Omental fat pad (tissue), 4 donors: Measurements from ENCODE around the gene FUZ. TPM values are rescaled to one million over a fixed set of nuclear protein-coding genes. Genes with fewer than 3 reads are reported as not detected.

Experiments
- ATAC-seq: fragments of 150-250 bp; one replicate; pipeline ENCODE4 v1.9.1; 2016; ENCODE audit warnings: mild to moderate bottlenecking, moderate library complexity; ENCODE audit not compliant: low FRiP score
- DNase-seq: peaks from one replicate; pipeline ENCODE4 v3.0.0-alpha.2; 2019; ENCODE audit warnings: low spot score
- total RNA-seq, 4 donors: library from RNA; depleted of rRNA; stranded (reverse); fragments of >200 nt; gene quantifications; one replicate each; pipeline ENCODE4 v1.1.0, GENCODE V29; 2016
- TF ChIP-seq, protein P1 (sequence below), 3 donors: fragments of 450-650 bp; IDR thresholded peaks; one replicate each; pipeline ENCODE4 v1.5.1; 2016 to 2017; ENCODE audit warnings: antibody characterized with exemption in 3 of 3, mild to moderate bottlenecking in 3 of 3, moderate library complexity in 2 of 3

The FUZ gene
- total RNA-seq, 4 donors from 2014 or later, result 10.2 to 20.3 (median 17.0) TPM

DNA sequence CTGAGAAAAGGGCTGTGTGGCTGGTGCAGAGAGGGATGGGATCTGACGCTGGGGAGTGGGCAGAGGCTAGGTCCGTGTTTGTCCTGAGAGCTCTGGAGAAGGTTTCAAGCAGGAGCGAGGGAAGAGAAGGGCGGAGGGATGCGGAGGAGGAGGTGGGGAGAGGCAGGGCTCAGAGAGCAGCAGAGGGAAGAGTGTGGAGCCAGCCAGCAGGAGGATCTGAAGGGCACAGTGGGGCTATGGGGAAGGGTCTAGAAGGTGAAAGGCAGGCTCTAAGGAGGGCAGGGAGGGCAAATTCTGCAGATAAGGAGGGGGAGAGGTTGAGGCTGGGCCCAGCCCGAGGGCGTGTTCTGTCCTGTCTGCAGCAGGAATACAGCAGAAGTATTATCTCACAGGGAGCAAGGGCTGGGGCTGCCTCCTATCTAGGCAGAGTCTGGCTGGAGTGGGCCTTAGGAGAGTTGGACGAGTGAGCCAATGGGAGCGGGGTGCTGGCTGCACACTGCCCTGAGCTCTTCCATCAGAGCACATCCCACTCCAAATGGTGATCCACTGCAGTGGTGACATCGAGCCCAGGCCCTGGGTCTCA lies 40.2 kb downstream of the FUZ start:
- ATAC-seq, result no peak
- no peak for DNase-seq
- TF ChIP-seq, protein P1, sequence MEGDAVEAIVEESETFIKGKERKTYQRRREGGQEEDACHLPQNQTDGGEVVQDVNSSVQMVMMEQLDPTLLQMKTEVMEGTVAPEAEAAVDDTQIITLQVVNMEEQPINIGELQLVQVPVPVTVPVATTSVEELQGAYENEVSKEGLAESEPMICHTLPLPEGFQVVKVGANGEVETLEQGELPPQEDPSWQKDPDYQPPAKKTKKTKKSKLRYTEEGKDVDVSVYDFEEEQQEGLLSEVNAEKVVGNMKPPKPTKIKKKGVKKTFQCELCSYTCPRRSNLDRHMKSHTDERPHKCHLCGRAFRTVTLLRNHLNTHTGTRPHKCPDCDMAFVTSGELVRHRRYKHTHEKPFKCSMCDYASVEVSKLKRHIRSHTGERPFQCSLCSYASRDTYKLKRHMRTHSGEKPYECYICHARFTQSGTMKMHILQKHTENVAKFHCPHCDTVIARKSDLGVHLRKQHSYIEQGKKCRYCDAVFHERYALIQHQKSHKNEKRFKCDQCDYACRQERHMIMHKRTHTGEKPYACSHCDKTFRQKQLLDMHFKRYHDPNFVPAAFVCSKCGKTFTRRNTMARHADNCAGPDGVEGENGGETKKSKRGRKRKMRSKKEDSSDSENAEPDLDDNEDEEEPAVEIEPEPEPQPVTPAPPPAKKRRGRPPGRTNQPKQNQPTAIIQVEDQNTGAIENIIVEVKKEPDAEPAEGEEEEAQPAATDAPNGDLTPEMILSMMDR (IDR thresholded peaks at IDR 0.05), result no peak

DNA sequence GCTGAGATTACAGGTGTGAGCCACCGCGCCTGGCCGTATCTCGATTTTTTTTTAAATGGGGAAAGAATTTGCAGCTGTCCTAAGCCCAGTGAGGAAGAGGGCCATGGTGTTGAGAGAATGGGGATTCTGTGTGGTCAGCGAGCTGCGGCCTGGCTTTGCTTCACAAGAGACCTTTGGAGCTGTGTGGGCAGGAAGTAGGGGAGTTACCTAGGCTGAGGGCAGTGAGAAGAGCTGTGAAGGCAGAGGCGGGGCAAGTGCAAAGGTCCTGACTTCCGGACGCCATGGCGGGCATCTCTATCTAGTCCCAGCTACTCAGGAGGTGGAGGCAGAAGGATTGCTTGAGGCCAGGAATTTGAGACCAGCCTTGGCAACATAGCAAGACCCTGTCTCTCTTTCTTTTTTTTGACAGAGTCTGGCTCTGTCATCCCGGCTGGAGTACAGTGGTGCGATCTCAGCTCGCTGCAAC lies 41.4 kb downstream of the FUZ start:
- DNase-seq (no peak), ATAC-seq (no peak)
- TF ChIP-seq, protein P1 (IDR thresholded peaks at IDR 0.05), result no peak

DNA sequence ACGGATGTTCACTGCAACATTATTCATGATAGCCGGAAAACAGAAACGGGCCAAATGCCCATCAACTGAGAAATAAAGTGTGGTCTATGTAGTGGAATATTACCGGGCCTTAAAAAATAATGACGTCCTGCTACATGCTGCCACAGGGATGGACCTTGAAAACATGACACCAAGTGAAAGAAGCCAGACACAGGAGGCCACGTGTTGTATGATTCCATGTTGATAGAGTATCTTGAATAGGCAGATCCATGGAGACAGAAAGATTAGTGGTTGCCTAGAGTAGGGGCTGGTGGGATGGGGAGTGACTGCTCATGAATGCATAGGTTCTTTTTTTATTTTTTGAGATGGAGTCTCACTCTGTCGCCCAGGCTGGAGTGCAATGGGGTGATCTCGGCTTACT lies 42.6 kb downstream of the FUZ start:
- DNase-seq, result no peak
- TF ChIP-seq, protein P1 (IDR thresholded peaks at IDR 0.05), result no peak
- ATAC-seq, result no peak

DNA sequence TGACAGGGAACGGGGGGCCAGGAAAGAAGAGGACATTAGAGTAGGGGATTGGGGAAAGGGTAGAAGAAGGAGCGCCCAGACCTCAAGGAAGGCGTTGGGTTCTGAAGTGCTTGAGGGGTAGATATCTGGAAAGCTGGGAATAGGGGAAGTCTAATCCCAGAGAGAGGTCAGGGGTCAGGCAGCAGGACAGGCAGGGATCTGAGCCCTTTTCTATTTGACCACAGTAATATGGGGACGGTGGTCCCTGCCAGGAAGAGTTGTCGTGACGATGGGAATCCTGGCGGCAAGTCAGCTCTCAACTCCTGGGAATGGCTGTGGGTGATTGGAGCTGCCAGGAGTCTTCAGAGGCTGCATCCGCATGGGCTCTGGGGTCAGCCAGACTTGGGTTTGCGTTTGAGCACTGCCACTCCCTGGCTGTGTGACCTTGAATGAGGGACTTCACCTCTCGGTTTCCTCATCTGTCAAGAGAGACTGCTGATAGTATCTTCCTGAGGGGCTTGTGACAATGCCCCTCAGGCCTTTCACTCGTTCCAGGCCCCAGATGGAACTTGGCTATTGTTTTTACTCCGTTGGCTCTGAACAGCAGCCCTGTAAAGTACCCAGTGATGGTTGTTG lies 45.0 kb downstream of the FUZ start:
- ATAC-seq, result no peak
- TF ChIP-seq, protein P1 (IDR thresholded peaks at IDR 0.05), result no peak
- DNase-seq, result no peak

DNA sequence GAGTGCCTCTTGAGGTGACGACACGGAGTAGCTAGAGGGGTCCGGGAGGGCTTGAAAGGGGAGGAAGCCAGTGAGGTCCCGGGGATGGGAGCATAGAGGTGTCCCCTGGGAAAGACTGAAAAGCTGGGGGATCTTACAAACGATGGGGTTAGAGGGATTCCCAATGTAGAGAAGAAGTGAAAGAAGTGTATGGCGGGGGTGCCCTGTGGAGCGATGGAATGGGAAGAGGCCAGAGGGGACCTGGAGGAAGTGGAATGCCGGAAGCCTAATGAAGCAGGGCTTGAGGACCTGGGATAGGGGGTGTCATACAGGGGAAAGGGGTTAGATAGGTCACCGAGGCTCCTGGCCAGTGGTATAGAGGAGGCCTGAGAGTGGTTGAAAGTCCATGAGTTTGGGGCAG lies 45.7 kb downstream of the FUZ start:
- DNase-seq, result no peak
- no peak for ATAC-seq
- TF ChIP-seq, protein P1 (IDR thresholded peaks at IDR 0.05), result no peak

DNA sequence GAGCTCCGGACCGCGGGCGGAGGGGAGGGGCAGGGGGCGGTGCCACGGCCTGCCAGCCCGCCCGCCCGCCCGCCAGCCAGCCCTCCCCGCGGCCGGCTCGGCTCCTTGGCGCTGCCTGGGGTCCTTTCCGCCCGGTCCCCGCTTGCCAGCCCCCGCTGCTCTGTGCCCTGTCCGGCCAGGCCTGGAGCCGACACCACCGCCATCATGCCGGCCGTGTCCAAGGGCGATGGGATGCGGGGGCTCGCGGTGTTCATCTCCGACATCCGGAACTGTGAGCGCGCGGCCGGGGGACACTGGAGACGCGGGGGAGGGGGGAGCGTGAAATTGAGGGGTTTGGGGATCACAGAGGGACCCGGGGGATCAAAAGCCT lies 46.2 kb downstream of the FUZ start, which contains the start of gene AP2A1:
TSS of gene AP2A1 (plus strand) at position 72 of the 370 bp plus-strand sequence. CDS start at position 205, 133 bp downstream.
- TF ChIP-seq, protein P1 (IDR thresholded peaks at IDR 0.05), result no peak
- no peak for DNase-seq
- ATAC-seq, result no peak
